GM19240 (cell line): ENCODE results near the gene HEPACAM.

Experiments used
- DNase-seq: peaks from one replicate; pipeline ENCODE4 v3.0.0; 2011; ENCODE audit warnings: low spot score; ENCODE audit not compliant: insufficient read length

Gene HEPACAM

GRCh38 chr11:124943741-124944140 lies 7.9 kb upstream of the HEPACAM start:
- no peak for DNase-seq

- no peak for DNase-seq
Observed at GRCh38 chr11:124943254-124943616, 7.4 kb upstream of the HEPACAM start.

GRCh38 chr11:124942466-124943253 lies 6.8 kb upstream of the HEPACAM start:
- no peak for DNase-seq

GRCh38 chr11:124941703-124942102 lies 5.9 kb upstream of the HEPACAM start:
- no peak for DNase-seq

GRCh38 chr11:124938970-124939369 lies 3.1 kb upstream of the HEPACAM start:
- DNase-seq = no peak

GRCh38 chr11:124938206-124938765 lies 2.4 kb upstream of the HEPACAM start:
- no peak for DNase-seq

GRCh38 chr11:124937336-124937935 lies 1.6 kb upstream of the HEPACAM start:
- no peak for DNase-seq

GRCh38 chr11:124934862-124935547 lies 842 bp downstream of the HEPACAM start:
- no peak for DNase-seq

GRCh38 chr11:124930799-124931198 lies 5.0 kb downstream of the HEPACAM start:
- DNase-seq = peak; percentile 30

GRCh38 chr11:124928942-124929665 lies 6.7 kb downstream of the HEPACAM start:
- no peak for DNase-seq

- no peak for DNase-seq
Observed at GRCh38 chr11:124923296-124923695, 12.6 kb downstream of the HEPACAM start.

GRCh38 chr11:124922831-124923230 lies 13.0 kb downstream of the HEPACAM start:
- DNase-seq = no peak

GRCh38 chr11:124920870-124921609 lies 14.8 kb downstream of the HEPACAM start:
- no peak for DNase-seq

- no peak for DNase-seq
Observed at GRCh38 chr11:124920356-124920755, 15.5 kb downstream of the HEPACAM start.

GRCh38 chr11:124919898-124920297 lies 15.9 kb downstream of the HEPACAM start:
- DNase-seq = no peak

GRCh38 chr11:124918950-124919349 lies 16.9 kb downstream of the HEPACAM start, which contains the start of gene HEPN1:
HEPN1 (plus strand) TSS chr11:124919250.
- no peak for DNase-seq

- DNase-seq = no peak
Observed at GRCh38 chr11:124917115-124917637, 18.7 kb downstream of the HEPACAM start.

GRCh38 chr11:124916370-124916710 lies 19.5 kb downstream of the HEPACAM start:
- DNase-seq = no peak

GRCh38 chr11:124915541-124916369 lies 20.1 kb downstream of the HEPACAM start:
- no peak for DNase-seq

GRCh38 chr11:124902616-124903015 lies 33.2 kb downstream of the HEPACAM start:
- no peak for DNase-seq
